ENCODE results near the gene ITGBL1. TPM values are rescaled to one million over a fixed set of nuclear protein-coding genes. Genes with fewer than 3 reads are reported as not detected.

ITGBL1 gene
- total and polyA plus RNA-seq, 2 of the 13 experiments (the other 11 are each of a cell fraction or from before 2014, with no cell fraction given): 0.02 TPM; not detected in 1

DNA sequence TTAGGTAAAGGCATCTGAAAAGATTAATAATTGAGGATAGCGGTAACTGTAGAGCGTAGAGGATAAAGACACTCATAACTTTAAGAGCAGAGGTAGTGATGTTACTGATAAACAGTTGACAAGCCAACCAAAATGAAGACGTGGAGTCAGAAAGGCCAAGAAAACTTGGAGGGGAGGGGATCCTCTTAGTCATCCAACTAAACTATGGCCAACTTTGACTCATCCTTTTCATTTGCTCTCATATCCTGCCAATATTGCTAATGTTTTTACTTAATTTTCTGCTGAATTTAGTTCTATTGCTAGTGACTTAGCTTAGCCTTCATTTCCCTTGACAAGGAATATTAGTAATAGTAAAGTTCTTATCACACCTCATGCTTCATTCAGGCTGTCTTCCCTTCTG is 13.4 kb downstream of the ITGBL1 start:
- CTCF ChIA-PET (ENCODE audit: low intra/inter-chr PET ratio, low total read pairs): no interaction called here
- Histone ChIP-seq H3K27ac (ENCODE audit: extremely low read length, insufficient read depth, low read length) (no peak overlapping the region), H3K4me1 (ENCODE audit: insufficient read depth, low read length) (no peaks in the 10 kb centered on the region), H3K4me2 (ENCODE audit: low read depth, low read length) (no peak overlapping the region), H3K4me3 (replicated peaks in 1 of 3; ENCODE audit: insufficient read depth in 1 of 3, low read depth in 2 of 3, low read length in 3 of 3) (no peak overlapping the region), H3K27me3 (ENCODE audit: control insufficient read depth in 1 of 2, insufficient read depth in 2 of 2, low read length in 2 of 2) (no peaks in the 10 kb centered on the region), H3K9me3 (ENCODE audit: low read length) (no peaks in the 10 kb centered on the region), H3K79me2 (ENCODE audit: insufficient read depth, low read length) (no peaks in the 10 kb centered on the region), H2AFZ (ENCODE audit: low read length) (no peak overlapping the region), H3K9ac (ENCODE audit: insufficient read depth, low read depth, low read length) (no peak overlapping the region), H3K36me3 (replicated peaks in 1 of 2; ENCODE audit: control insufficient read depth in 1 of 2, insufficient read depth in 2 of 2, low read length in 2 of 2) (no peaks in the 10 kb centered on the region), H4K20me1 (ENCODE audit: insufficient read depth, low read length) (no peaks in the 10 kb centered on the region)
- ATAC-seq (no peak), FAIRE-seq (no peak), DNase-seq (ENCODE audit: low spot score) (no peak)
- BruUV-seq (replicated peaks): no TSS peak
- TF ChIP-seq ZNF543 (CRISPR knock-in tag; IDR thresholded peaks at IDR 0.05) (no peak), ZNF557 (CRISPR knock-in tag; IDR thresholded peaks at IDR 0.05) (no peak), STAT5B (CRISPR knock-in tag; IDR thresholded peaks at IDR 0.05) (no peak), HOXA5 (CRISPR knock-in tag; IDR thresholded peaks at IDR 0.05) (no peak), RARG (CRISPR knock-in tag; IDR thresholded peaks at IDR 0.05; ENCODE audit: low read depth) (no peak)
- TF ChIP-seq, protein P1, sequence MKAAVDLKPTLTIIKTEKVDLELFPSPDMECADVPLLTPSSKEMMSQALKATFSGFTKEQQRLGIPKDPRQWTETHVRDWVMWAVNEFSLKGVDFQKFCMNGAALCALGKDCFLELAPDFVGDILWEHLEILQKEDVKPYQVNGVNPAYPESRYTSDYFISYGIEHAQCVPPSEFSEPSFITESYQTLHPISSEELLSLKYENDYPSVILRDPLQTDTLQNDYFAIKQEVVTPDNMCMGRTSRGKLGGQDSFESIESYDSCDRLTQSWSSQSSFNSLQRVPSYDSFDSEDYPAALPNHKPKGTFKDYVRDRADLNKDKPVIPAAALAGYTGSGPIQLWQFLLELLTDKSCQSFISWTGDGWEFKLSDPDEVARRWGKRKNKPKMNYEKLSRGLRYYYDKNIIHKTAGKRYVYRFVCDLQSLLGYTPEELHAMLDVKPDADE (CRISPR knock-in tag; IDR thresholded peaks at IDR 0.05): no peak
- TF ChIP-seq, protein P2, sequence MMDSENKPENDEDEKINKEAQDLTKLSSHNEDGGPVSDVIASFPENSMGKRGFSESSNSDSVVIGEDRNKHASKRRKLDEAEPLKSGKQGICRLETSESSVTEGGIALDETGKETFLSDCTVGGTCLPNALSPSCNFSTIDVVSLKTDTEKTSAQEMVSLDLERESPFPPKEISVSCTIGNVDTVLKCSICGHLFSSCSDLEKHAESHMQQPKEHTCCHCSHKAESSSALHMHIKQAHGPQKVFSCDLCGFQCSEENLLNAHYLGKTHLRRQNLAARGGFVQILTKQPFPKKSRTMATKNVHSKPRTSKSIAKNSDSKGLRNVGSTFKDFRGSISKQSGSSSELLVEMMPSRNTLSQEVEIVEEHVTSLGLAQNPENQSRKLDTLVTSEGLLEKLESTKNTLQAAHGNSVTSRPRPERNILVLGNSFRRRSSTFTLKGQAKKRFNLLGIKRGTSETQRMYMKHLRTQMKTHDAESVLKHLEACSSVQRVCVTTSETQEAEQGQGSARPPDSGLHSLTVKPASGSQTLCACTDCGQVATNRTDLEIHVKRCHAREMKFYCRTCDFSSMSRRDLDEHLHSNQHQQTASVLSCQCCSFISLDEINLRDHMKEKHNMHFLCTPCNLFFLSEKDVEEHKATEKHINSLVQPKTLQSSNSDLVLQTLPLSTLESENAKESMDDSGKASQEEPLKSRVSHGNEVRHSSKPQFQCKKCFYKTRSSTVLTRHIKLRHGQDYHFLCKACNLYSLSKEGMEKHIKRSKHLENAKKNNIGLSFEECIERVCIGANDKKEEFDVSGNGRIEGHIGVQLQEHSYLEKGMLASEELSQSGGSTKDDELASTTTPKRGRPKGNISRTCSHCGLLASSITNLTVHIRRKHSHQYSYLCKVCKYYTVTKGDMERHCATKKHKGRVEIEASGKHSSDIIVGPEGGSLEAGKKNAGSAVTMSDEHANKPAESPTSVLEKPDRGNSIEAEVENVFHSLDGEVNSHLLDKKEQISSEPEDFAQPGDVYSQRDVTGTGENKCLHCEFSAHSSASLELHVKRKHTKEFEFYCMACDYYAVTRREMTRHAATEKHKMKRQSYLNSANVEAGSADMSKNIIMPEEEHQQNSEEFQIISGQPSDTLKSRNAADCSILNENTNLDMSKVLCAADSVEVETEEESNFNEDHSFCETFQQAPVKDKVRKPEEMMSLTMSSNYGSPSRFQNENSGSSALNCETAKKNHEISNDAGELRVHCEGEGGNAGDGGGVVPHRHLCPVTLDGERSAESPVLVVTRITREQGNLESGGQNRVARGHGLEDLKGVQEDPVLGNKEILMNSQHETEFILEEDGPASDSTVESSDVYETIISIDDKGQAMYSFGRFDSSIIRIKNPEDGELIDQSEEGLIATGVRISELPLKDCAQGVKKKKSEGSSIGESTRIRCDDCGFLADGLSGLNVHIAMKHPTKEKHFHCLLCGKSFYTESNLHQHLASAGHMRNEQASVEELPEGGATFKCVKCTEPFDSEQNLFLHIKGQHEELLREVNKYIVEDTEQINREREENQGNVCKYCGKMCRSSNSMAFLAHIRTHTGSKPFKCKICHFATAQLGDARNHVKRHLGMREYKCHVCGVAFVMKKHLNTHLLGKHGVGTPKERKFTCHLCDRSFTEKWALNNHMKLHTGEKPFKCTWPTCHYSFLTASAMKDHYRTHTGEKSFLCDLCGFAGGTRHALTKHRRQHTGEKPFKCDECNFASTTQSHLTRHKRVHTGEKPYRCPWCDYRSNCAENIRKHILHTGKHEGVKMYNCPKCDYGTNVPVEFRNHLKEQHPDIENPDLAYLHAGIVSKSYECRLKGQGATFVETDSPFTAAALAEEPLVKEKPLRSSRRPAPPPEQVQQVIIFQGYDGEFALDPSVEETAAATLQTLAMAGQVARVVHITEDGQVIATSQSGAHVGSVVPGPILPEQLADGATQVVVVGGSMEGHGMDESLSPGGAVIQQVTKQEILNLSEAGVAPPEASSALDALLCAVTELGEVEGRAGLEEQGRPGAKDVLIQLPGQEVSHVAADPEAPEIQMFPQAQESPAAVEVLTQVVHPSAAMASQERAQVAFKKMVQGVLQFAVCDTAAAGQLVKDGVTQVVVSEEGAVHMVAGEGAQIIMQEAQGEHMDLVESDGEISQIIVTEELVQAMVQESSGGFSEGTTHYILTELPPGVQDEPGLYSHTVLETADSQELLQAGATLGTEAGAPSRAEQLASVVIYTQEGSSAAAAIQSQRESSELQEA (CRISPR knock-in tag; IDR thresholded peaks at IDR 0.05; ENCODE audit: not compliant biosample characterization): no peak
- TF ChIP-seq, protein P3, sequence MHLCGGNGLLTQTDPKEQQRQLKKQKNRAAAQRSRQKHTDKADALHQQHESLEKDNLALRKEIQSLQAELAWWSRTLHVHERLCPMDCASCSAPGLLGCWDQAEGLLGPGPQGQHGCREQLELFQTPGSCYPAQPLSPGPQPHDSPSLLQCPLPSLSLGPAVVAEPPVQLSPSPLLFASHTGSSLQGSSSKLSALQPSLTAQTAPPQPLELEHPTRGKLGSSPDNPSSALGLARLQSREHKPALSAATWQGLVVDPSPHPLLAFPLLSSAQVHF (CRISPR knock-in tag; IDR thresholded peaks at IDR 0.05): no peak
- intact Hi-C loops (cut with micrococcal nuclease; ENCODE audit: unreplicated experiment) (no loop called here), in situ Hi-C loops (cut with HindIII; ENCODE audit: extremely low pct_ligation_motif_present, low pct_unique_long_range_greater_than_20kb) (loop anchor here (25.0 kb wide), 1 partner anchor 329 kb away; no protein-coding TSS in a partner anchor)
- 51% methylated on average over 3 of the region's 3 CpGs for WGBS (ENCODE audit: low lambda C conversion rate)
- POLR2A ChIA-PET: no interaction called here

All from HepG2 (cell line).